Trophoblast cell (in vitro differentiated cells and primary cell): Measurements from ENCODE around the gene PGA5.
"Not testable (repeated sequence)": the region's sequence is repeated elsewhere in the genome, so short reads cannot be mapped to it uniquely, and the experiment has no call there.

ENCODE experiments used
- DNase-seq, 2 donors: peaks; one replicate each; pipeline ENCODE4 v3.0.0-alpha.2; 2016
- H2AFZ ChIP-seq: 2 replicates; pipeline ENCODE4 v1.6.1; 2013; ENCODE audit warnings: low read length, moderate library complexity, mild to moderate bottlenecking; ENCODE audit not compliant: insufficient read depth, poor library complexity
- H2AK5ac ChIP-seq: 2 replicates; pipeline ENCODE4 v1.6.1; 2013; ENCODE audit warnings: mild to moderate bottlenecking, low read length
- H2BK120ac ChIP-seq: 2 replicates; pipeline ENCODE4 v1.6.1; 2013; ENCODE audit warnings: low read length, mild to moderate bottlenecking, moderate library complexity; ENCODE audit not compliant: insufficient read depth, poor library complexity
- H2BK12ac ChIP-seq: 2 replicates; pipeline ENCODE4 v1.6.1; 2013; ENCODE audit warnings: mild to moderate bottlenecking, low read length, moderate library complexity
- H2BK5ac ChIP-seq: 2 replicates; pipeline ENCODE4 v1.6.1; 2013; ENCODE audit warnings: low read length, low read depth, moderate library complexity, mild to moderate bottlenecking; ENCODE audit not compliant: poor library complexity
- H3K14ac ChIP-seq: 2 replicates; pipeline ENCODE4 v1.6.1; 2013; ENCODE audit warnings: mild to moderate bottlenecking, low read length
- H3K18ac ChIP-seq: 2 replicates; pipeline ENCODE4 v1.6.1; 2013; ENCODE audit warnings: mild to moderate bottlenecking, low read length
- H3K23ac ChIP-seq: 2 replicates; pipeline ENCODE4 v1.6.1; 2013; ENCODE audit warnings: low read length
- H3K27ac ChIP-seq: 2 replicates; pipeline ENCODE4 v1.5.1; 2013; ENCODE audit warnings: low read depth, mild to moderate bottlenecking, inconsistent platforms, low read length, moderate library complexity
- H3K27me3 ChIP-seq: 2 replicates; pipeline ENCODE4 v1.6.1; 2013; ENCODE audit warnings: inconsistent platforms, mild to moderate bottlenecking, low read length, moderate library complexity; ENCODE audit not compliant: insufficient read depth
- H3K36me3 ChIP-seq, 2 experiments: 1 replicate in 1 of 2; 2 replicates in 1 of 2; pipeline ENCODE4 v1.6.1; 2013; ENCODE audit warnings: low read length in 2 of 2, mild to moderate bottlenecking in 2 of 2, moderate library complexity in 1 of 2; ENCODE audit not compliant: insufficient read depth in 2 of 2, control insufficient read depth in 1 of 2
- H3K4ac ChIP-seq: 2 replicates; pipeline ENCODE4 v1.6.1; 2013; ENCODE audit warnings: low read depth, mild to moderate bottlenecking, low read length, moderate library complexity
- H3K4me1 ChIP-seq, 2 experiments: 1 replicate in 1 of 2; 2 replicates in 1 of 2; pipeline ENCODE4 v1.6.1; 2013; ENCODE audit warnings: low read length in 2 of 2, mild to moderate bottlenecking in 2 of 2, moderate library complexity in 1 of 2; ENCODE audit not compliant: insufficient read depth in 2 of 2, control insufficient read depth in 1 of 2
- H3K4me2 ChIP-seq: 2 replicates; pipeline ENCODE4 v1.6.1; 2013; ENCODE audit warnings: inconsistent platforms, mild to moderate bottlenecking, low read length, moderate library complexity
- H3K4me3 ChIP-seq: 2 replicates; pipeline ENCODE4 v1.5.1; 2013; ENCODE audit warnings: mild to moderate bottlenecking, low read depth, low read length, inconsistent platforms
- H3K79me1 ChIP-seq: one replicate; pipeline ENCODE4 v1.6.1; 2013; ENCODE audit warnings: low read length
- H3K79me2 ChIP-seq: 2 replicates; pipeline ENCODE4 v1.6.1; 2013; ENCODE audit warnings: low read length, mild to moderate bottlenecking; ENCODE audit not compliant: control insufficient read depth, insufficient read depth, poor library complexity
- H3K9ac ChIP-seq: 2 replicates; pipeline ENCODE4 v1.6.1; 2013; ENCODE audit warnings: mild to moderate bottlenecking, low read length
- H3K9me3 ChIP-seq: 2 replicates; pipeline ENCODE4 v1.6.1; 2013; ENCODE audit warnings: low read depth, mild to moderate bottlenecking, control low read depth, inconsistent platforms, low read length; ENCODE audit not compliant: insufficient read depth
- H4K12ac ChIP-seq: 2 replicates; pipeline ENCODE4 v1.6.1; 2013; ENCODE audit warnings: low read depth, mild to moderate bottlenecking, low read length, moderate library complexity
- H4K8ac ChIP-seq: 2 replicates; pipeline ENCODE4 v1.6.1; 2013; ENCODE audit warnings: low read depth, mild to moderate bottlenecking, low read length, moderate library complexity
- H4K91ac ChIP-seq: one replicate; pipeline ENCODE4 v1.6.1; 2013; ENCODE audit warnings: low read depth, mild to moderate bottlenecking, low read length, moderate library complexity
- WGBS: extraction: QIAGEN DNeasy Blood & Tissue Kit; methylation state at CpG from one replicate; pipeline ENCODE4 v1.1.7; 2013; ENCODE audit warnings: missing lambda C conversion rate; ENCODE audit not compliant: insufficient read length, insufficient coverage; ENCODE audit errors: extremely low coverage; 5-methylcytosine and 5-hydroxymethylcytosine counted together

The PGA5 gene

GRCh38 chr11:61210629-61211028, 30.3 kb upstream of the PGA5 start:
- not testable (repeated sequence) for H3K4me1 ChIP-seq, H3K23ac ChIP-seq, H3K27me3 ChIP-seq, H3K79me2 ChIP-seq, H4K91ac ChIP-seq, H3K36me3 ChIP-seq, H3K79me1 ChIP-seq, H4K12ac ChIP-seq, H3K18ac ChIP-seq, H2AK5ac ChIP-seq, H2BK5ac ChIP-seq, H3K9ac ChIP-seq, DNase-seq, H3K27ac ChIP-seq, H2AFZ ChIP-seq, H4K8ac ChIP-seq, H3K9me3 ChIP-seq, H3K4ac ChIP-seq, H3K4me3 ChIP-seq, H3K4me2 ChIP-seq, H2BK120ac ChIP-seq, H3K14ac ChIP-seq, H2BK12ac ChIP-seq
- no CpG with 5 or more reads among the region's 6 CpGs for WGBS

- not testable (repeated sequence) for H3K23ac ChIP-seq, H4K8ac ChIP-seq, H2BK120ac ChIP-seq, H4K12ac ChIP-seq, H3K4ac ChIP-seq, H3K4me2 ChIP-seq, H3K9ac ChIP-seq, H3K27me3 ChIP-seq, H3K27ac ChIP-seq, H3K14ac ChIP-seq, H2AFZ ChIP-seq, H3K79me2 ChIP-seq, H3K36me3 ChIP-seq, H2BK12ac ChIP-seq, H3K4me3 ChIP-seq, H3K18ac ChIP-seq, H3K4me1 ChIP-seq, DNase-seq, H3K9me3 ChIP-seq, H2AK5ac ChIP-seq, H3K79me1 ChIP-seq, H4K91ac ChIP-seq, H2BK5ac ChIP-seq
- WGBS: no CpG with 5 or more reads among the region's 10 CpGs
Measured at GRCh38 chr11:61211327-61211952, 29.5 kb upstream of the PGA5 start.

- not testable (repeated sequence) for H3K18ac ChIP-seq, H2BK120ac ChIP-seq, H3K27me3 ChIP-seq, H2BK12ac ChIP-seq, H3K4me1 ChIP-seq, H3K27ac ChIP-seq, H3K9ac ChIP-seq, H3K4me2 ChIP-seq, H3K79me2 ChIP-seq, DNase-seq, H2AK5ac ChIP-seq, H2AFZ ChIP-seq, H3K36me3 ChIP-seq, H2BK5ac ChIP-seq, H3K4ac ChIP-seq, H3K4me3 ChIP-seq, H3K14ac ChIP-seq, H3K9me3 ChIP-seq, H4K91ac ChIP-seq, H4K8ac ChIP-seq, H4K12ac ChIP-seq, H3K23ac ChIP-seq, H3K79me1 ChIP-seq
- no CpG with 5 or more reads among the region's 15 CpGs for WGBS
Measured at GRCh38 chr11:61212202-61212601, 28.8 kb upstream of the PGA5 start.

DNA sequence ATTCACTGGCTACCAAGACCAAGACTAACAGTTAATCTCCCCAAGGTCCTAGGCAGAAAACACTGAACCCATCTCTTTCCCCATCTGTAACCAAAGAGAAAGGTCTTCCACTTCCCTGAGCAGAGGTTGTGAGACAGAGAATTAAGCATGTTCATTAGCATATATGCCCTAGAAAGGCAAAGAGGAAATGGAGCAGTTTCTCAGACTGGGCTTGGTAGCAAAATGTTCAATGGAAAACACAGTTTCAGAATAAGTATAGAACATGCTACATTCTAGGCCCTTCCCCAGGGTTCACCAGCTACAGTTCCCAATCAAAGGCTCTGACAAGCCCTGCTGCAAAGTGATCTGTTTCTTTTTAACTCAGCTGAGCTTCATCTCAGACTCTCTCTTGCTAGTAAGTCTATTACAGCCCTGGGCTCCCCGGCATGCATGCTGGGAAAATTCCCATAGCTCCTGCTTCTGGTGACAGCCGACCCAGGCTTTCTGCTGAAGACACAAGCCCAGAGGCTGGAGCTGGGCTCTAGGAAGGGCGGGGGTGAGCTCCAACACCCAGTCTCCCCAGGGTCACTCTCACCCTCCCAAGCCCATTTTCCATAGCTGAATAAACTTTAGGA, 27.2 kb upstream of the PGA5 start:
- H3K23ac ChIP-seq, DNase-seq, H2BK12ac ChIP-seq, H4K8ac ChIP-seq, H3K14ac ChIP-seq, H2AK5ac ChIP-seq, H3K36me3 ChIP-seq, H3K9me3 ChIP-seq, H3K4me2 ChIP-seq, H2BK5ac ChIP-seq, H3K18ac ChIP-seq, H3K9ac ChIP-seq, H3K27me3 ChIP-seq, H3K79me2 ChIP-seq, H3K79me1 ChIP-seq, H3K4me1 ChIP-seq, H3K27ac ChIP-seq, H2BK120ac ChIP-seq, H3K4ac ChIP-seq, H3K4me3 ChIP-seq, H4K12ac ChIP-seq, H2AFZ ChIP-seq, H4K91ac ChIP-seq: not testable (repeated sequence)
- no CpG with 5 or more reads among the region's 3 CpGs for WGBS
